ENCODE measurements around the gene KLF7. TPM values are rescaled to one million over a fixed set of nuclear protein-coding genes. Genes with fewer than 3 reads are reported as not detected.

Gene KLF7
- total RNA-seq, 1 experiment from 2014 or later: 15.4 TPM

DNA sequence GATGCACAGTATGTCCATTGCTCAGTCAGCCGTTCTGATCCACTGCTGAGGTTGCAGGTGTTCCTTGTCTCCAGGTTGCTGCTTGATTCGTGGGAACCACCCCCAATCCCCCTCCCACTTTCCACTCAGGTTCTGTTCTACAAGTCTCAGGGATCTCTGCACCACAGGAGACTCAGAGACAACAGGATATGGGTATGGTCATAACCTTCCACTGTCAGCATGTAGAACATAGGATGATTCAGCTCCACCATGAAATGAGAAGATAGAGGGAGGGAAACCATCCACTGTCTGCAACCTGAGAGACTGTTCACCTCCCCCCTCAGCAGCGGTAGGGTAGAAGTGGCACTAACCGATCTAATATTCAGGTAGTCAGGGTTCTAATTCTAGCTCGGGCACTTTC lies 19.0 kb upstream of the KLF7 start:
- ATAC-seq (no peak), DNase-seq (ENCODE audit: low read depth, low spot score) (no peak)
- CTCF ChIA-PET: no interaction called here
- Histone ChIP-seq H3K9me2 (ENCODE audit: insufficient read depth) (no peaks in the 10 kb centered on the region), H2AFZ (ENCODE audit: low read depth, low read length, poor library complexity, severe bottlenecking) (no peak overlapping the region), H3K27ac (ENCODE audit: low read depth, low read length) (no peak overlapping the region), H4K20me1 (ENCODE audit: insufficient read depth) (no peaks in the 10 kb centered on the region), H3K9me3 (ENCODE audit: control insufficient read depth in 1 of 2, insufficient read depth in 1 of 2, low read depth in 1 of 2, low read length in 2 of 2) (no peaks in the 10 kb centered on the region), H3K79me2 (ENCODE audit: insufficient read depth, low read length) (no peaks in the 10 kb centered on the region), H3K4me2 (ENCODE audit: low read length) (no peak overlapping the region), H3K4me3 (replicated peaks in 1 of 2; ENCODE audit: low read depth in 1 of 2, low read length in 2 of 2) (no peak overlapping the region), H3K4me1 (ENCODE audit: control insufficient read depth in 1 of 2, insufficient read depth in 2 of 2, low read length in 2 of 2) (no peaks in the 10 kb centered on the region), H3K9ac (ENCODE audit: low read length) (no peak overlapping the region), H3K27me3 (ENCODE audit: insufficient read depth, low read length) (no peaks in the 10 kb centered on the region), H3K36me3 (ENCODE audit: control insufficient read depth in 1 of 2, insufficient read depth in 2 of 2, low read length in 2 of 2) (no peaks in the 10 kb centered on the region)
- BruUV-seq (replicated peaks): no TSS peak
- RAD21 ChIA-PET (ENCODE audit: low non-redundant PET in 1 of 2, low total read pairs in 2 of 2, uncharacterized antibody in 2 of 2, unreplicated experiment in 2 of 2): no interaction called here
- intact Hi-C loops (cut with micrococcal nuclease): no loop called here
- TF ChIP-seq POLR2A (IDR thresholded peaks at IDR 0.05; ENCODE audit: borderline replicate concordance, extremely low read depth, insufficient read depth, insufficient read length) (no peak), ZNF274 (IDR thresholded peaks at IDR 0.05; ENCODE audit: low read depth, low read length) (no peak), SRF (IDR thresholded peaks at IDR 0.05; ENCODE audit: low read depth) (no peak), EZH2phosphoT487 (IDR thresholded peaks at IDR 0.05; ENCODE audit: borderline replicate concordance) (no peak), ELF1 (IDR thresholded peaks at IDR 0.05; ENCODE audit: borderline replicate concordance, low read depth) (no peak), CEBPB (IDR thresholded peaks at IDR 0.05; ENCODE audit: low read depth) (no peak), SIN3A (IDR thresholded peaks at IDR 0.05; ENCODE audit: low read depth) (no peak), FOSL1 (IDR thresholded peaks at IDR 0.05; ENCODE audit: low read depth) (no peak)
- TF ChIP-seq, protein P1, sequence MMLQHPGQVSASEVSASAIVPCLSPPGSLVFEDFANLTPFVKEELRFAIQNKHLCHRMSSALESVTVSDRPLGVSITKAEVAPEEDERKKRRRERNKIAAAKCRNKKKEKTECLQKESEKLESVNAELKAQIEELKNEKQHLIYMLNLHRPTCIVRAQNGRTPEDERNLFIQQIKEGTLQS (IDR thresholded peaks at IDR 0.05): no peak
- TF ChIP-seq, protein P2, sequence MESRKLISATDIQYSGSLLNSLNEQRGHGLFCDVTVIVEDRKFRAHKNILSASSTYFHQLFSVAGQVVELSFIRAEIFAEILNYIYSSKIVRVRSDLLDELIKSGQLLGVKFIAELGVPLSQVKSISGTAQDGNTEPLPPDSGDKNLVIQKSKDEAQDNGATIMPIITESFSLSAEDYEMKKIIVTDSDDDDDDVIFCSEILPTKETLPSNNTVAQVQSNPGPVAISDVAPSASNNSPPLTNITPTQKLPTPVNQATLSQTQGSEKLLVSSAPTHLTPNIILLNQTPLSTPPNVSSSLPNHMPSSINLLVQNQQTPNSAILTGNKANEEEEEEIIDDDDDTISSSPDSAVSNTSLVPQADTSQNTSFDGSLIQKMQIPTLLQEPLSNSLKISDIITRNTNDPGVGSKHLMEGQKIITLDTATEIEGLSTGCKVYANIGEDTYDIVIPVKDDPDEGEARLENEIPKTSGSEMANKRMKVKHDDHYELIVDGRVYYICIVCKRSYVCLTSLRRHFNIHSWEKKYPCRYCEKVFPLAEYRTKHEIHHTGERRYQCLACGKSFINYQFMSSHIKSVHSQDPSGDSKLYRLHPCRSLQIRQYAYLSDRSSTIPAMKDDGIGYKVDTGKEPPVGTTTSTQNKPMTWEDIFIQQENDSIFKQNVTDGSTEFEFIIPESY (IDR thresholded peaks at IDR 0.05; ENCODE audit: extremely low read depth, insufficient replicate concordance, low read length): no peak
- POLR2A ChIA-PET: no interaction called here
